H4 (cell line): Measurements from ENCODE around the gene ABHD2. TPM values are rescaled to one million over a fixed set of nuclear protein-coding genes. Genes with fewer than 3 reads are reported as not detected.
A peak's percentile ranks its signal among the peaks of the same experiment; 100 is the strongest.

Experiments used
- DNase-seq: peaks from one replicate; pipeline ENCODE4 v3.0.0-alpha.2; 2015; ENCODE audit warnings: low spot score
- total RNA-seq: library from RNA; depleted of rRNA; stranded (reverse); fragments of >200 nt; shearing (Covaris generic); gene quantifications from 2 replicates; pipeline ENCODE4 v1.2.3, GENCODE V29; 2014

The ABHD2 gene
- total RNA-seq, 1 experiment from 2014 or later, result 19.0 TPM

GRCh38 chr15:89098281-89098680 lies 10.0 kb downstream of the ABHD2 start:
- no peak for DNase-seq

GRCh38 chr15:89099968-89100367 lies 11.7 kb downstream of the ABHD2 start:
- no peak for DNase-seq

GRCh38 chr15:89101302-89102193 lies 13.3 kb downstream of the ABHD2 start:
- DNase-seq, result peak; percentile 92

- DNase-seq, result no peak
Observed at GRCh38 chr15:89103481-89104171, 15.4 kb downstream of the ABHD2 start.

GRCh38 chr15:89104172-89104564 lies 15.9 kb downstream of the ABHD2 start:
- DNase-seq, result no peak

DNA sequence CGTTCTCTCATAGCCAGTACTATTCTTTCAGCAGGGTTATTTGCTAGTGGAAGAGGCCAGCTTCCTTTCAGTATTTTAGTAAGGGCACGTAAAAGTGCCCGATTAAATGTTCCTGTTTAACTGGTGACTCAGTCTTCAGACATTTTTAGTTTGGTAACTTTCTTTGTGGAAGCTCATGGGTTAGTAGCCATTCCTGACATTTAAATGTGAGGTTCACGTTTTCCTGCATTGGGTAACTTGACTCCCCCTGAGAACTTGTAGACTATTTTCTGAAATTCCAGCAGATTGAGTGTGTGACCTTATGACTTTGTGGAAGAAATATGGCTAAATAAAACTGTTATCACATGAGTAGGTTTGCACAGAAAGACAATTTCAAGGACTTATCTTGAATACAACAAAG lies 16.9 kb downstream of the ABHD2 start:
- DNase-seq, result peak; percentile 56

DNA sequence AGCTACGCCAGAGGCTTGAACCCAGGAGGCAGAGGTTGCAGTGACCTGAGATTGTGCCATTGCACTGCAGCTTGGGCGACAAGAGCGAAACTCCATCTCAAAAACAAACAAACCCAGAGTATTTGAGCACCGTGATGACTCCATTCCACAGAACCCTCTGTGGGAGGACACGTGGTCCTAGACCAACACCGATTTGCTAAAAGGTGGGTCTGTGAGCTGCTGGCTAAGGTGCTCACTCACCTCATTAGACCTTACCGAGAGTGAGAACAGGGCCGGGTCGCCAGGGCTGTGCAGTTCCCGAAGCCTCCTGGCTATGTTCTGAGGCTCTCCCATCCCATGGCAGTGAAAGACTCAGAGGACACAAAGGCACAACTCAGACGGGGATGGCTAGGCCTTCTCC lies 17.9 kb downstream of the ABHD2 start:
- DNase-seq, result no peak

GRCh38 chr15:89107984-89108383 lies 19.7 kb downstream of the ABHD2 start:
- no peak for DNase-seq

DNA sequence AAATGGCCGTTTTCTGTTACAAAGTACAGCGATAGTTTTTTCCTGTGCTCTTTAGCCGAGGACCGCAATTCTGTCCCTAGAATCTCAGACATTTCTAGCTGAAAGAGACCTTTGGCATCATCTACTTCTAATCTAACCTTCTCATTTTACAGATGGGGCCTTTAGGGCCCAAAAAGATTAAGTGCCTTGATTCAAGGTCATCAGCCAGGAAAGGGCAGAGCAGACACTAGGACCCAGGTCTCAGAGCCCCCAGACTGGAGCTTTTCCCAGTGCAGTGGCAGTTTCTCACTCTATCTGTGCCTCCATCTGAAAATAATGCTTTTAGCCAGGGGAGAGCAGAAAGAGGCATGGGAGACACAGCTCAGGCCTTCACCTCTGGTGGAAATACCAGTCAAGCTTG lies 20.6 kb downstream of the ABHD2 start:
- DNase-seq, result no peak

GRCh38 chr15:89109238-89109637 lies 21.0 kb downstream of the ABHD2 start:
- no peak for DNase-seq

DNA sequence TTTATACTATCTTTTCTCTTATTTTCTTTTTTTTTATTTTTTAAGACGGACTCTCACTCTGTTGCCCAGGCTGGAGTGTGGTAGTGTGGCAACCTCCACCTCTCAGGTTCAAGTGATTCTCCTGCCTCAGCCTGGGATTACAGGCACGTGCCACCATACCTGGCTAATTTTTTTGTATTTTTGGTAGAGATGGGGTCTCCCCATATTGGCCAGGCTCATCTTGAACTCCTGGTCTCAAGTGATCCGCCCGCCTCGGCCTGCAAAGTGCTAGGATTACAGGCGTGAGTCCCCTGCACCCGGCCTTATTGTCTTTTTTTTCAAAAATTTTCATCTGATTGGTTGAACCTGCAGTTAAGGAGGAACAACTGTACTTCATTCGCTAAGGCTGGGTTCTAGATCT lies 21.8 kb downstream of the ABHD2 start:
- no peak for DNase-seq

DNA sequence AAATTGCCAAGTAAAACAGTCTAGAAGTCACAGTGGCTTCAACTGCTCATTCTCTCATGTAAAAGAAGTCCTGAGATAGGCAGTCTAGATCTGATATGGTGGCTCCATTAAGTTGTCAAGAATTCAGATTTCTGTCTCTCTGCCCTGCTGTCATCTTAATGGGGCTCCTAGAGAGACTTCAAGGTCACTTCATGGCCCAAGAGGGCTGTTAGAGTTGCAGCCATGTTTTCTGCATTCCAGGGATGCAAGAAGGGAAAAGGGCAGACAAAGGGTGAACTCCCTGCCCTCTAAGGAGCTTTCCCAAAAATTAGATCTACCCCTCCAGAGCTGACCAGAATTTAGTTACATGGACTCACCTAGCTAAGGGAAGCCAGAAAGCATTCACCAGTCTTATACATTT lies 23.1 kb downstream of the ABHD2 start:
- no peak for DNase-seq

GRCh38 chr15:89111961-89112340 lies 23.7 kb downstream of the ABHD2 start:
- no peak for DNase-seq

GRCh38 chr15:89112341-89112971 lies 24.2 kb downstream of the ABHD2 start:
- no peak for DNase-seq

DNA sequence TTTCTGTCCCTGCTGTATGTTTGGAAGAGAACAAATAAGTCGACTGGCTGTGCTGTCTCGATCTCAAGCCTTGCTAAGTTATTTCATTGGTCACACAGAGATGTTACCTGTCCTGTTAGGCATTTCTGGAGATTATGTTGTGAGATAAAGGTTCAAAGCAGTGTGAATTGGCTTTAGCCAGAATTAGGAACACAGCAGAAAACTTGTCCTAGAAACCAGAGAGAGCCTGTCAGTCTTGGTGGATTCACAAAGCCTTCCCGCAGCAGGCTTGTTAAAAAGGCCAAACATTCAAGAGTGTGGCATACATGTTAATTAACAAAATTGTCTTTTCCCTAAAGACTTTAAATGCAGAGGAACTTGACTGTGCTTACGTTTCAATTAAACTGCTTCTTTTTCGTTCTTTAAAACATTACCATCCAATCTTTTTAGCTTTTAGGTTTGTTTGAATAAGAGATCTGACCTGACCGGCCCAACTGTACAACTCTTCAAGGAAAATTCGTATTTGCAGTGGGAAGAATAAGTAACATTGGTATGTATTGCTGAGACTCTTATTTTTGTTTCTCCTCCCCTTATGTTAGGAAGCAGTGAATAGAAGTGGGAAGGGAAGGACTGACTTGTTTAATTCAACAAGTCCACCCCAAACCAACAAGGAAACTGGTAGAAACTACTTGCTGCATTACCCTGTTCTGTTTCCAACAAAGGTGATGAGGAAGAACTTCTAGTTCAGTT lies 25.2 kb downstream of the ABHD2 start:
- DNase-seq, result no peak

GRCh38 chr15:89114990-89115389 lies 26.7 kb downstream of the ABHD2 start:
- DNase-seq, result no peak

- DNase-seq, result no peak
Observed at GRCh38 chr15:89115547-89115946, 27.3 kb downstream of the ABHD2 start.

- no peak for DNase-seq
Observed at GRCh38 chr15:89116404-89116803, 28.1 kb downstream of the ABHD2 start.

DNA sequence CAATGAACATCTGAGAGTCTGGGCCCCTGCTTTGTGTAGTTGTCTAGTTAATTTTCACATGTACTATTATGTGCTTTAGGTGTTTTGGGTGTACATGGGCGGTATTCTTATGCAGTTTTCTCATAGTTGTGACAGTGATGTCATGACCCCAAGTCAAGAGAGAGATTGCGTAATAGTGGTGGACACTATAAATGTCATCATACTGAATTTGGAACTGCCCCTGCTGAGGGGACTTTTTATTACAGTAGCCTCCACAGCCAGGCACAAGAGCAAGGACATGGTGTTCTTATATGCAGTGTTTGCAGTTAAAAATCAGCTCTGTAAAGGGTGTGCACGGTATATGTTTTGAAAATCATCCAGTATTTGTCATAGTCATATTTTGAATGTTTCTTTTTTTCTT lies 29.5 kb downstream of the ABHD2 start:
- no peak for DNase-seq

- DNase-seq, result no peak
Observed at GRCh38 chr15:89118481-89118989, 30.3 kb downstream of the ABHD2 start.

DNA sequence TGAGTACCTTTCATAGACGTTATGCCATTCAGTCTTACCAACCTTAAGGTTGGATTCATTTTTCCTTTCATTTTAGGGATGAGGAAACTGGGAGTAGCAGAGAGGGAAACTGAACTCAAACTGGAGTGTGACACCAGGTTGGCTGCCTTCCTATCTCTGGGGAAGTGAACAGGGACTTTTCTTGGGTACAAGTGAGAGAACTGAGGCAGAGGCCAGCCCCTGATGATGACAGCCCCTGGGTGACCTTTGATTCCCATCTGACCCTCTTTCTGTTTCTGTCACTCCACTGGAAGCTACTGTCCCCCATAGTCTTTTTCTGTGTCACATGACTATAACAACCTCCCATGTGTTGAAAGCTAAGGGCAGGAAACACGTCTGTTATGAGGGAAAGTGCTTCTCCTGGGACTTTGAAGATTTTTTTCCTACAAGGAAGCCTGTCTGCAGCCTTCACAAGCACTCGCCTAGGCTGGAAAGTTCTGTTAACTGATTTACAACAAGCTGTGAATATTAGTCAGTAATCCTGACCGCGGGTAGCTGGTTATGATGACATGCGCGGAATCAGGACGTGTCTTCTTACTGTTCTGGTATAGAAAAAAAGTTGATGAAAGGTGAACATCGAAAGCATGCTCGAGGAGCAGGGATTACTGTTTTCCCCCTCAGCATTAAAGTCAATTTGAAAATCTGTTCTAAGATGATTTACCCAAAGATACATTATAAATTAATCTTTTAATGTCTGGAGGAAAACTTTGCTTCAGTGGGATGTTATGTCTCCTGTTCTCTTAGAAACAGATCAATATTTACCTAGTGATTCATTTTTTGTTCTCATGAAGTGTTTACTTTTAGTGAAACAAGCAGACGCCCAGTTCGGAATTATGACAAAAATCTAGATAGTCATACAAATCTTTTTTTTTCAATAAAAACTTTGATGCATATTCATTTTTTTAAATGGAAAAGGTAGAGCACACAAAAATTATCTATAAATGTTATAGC lies 31.5 kb downstream of the ABHD2 start:
- no peak for DNase-seq
